Measurements from ENCODE around the gene PRADC1. TPM values are rescaled to one million over a fixed set of nuclear protein-coding genes. Genes with fewer than 3 reads are reported as not detected.

PRADC1 gene
- total RNA-seq, 1 experiment from 2014 or later, result 18.6 TPM

GRCh38 chr2:73212448-73213176 lies 20.4 kb downstream of the PRADC1 start:
- in situ Hi-C loops (cut with HindIII; ENCODE audit: low pct_unique_long_range_greater_than_20kb, low sequenced_read_pairs), result no loop called here
- no peak overlapping the region for H3K27ac ChIP-seq (ENCODE audit: low read length)

DNA sequence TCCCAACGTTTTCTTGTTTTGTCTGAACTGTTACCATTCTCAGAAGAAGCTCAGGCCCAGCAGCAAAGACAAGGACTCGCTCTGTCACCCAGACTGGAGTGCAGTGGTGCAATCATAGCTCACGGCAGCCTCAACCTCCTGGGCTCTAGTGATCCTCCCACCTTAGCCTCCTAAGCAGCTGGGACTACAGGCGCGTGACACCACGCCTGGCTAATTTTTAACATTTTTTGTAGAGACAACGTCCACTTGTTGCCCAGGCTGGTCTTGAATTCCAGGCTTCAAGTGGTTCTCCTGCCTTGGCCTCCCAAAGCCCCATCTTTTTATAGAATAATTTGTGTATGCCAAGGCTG lies 21.0 kb downstream of the PRADC1 start:
- Histone ChIP-seq H3K9me3 (ENCODE audit: control insufficient read depth, insufficient read depth, low read depth, low read length) (no peaks in the 10 kb centered on the region), H3K4me3 (ENCODE audit: low read depth in 2 of 2, low read length in 2 of 2) (no peak overlapping the region), H3K27ac (ENCODE audit: low read length) (no peak overlapping the region), H3K36me3 (ENCODE audit: control insufficient read depth, insufficient read depth, low read length) (no peaks in the 10 kb centered on the region; the same call in 1 of the 2 replicates), H3K27me3 (ENCODE audit: control insufficient read depth, insufficient read depth, low read length) (no peaks in the 10 kb centered on the region), H3K4me1 (ENCODE audit: control insufficient read depth, insufficient read depth, low read length) (peaks cover 6% of the 10 kb centered on the region; the same call in 1 of the 2 replicates)
- POLR2A ChIA-PET, result interaction anchor here (0.6 kb wide), 1 partner anchor 193 kb away, joined by 15 read pairs; no protein-coding TSS in a partner anchor
- no peak for ATAC-seq
- in situ Hi-C loops (cut with HindIII; ENCODE audit: low pct_unique_long_range_greater_than_20kb, low sequenced_read_pairs), result no loop called here
- intact Hi-C loops (cut with micrococcal nuclease; ENCODE audit: unreplicated experiment), result no loop called here
- no peak for TF ChIP-seq POLR2AphosphoS5 (IDR thresholded peaks at IDR 0.05; ENCODE audit: low read depth, low read length)
- TF ChIP-seq SIN3A (IDR thresholded peaks at IDR 0.05; ENCODE audit: borderline replicate concordance, insufficient read depth, low read depth, low read length), result no peak
- no peak for TF ChIP-seq TCF7L2 (IDR thresholded peaks at IDR 0.05; ENCODE audit: low read depth, low read length)
- TF ChIP-seq CTCF (IDR thresholded peaks at IDR 0.05), result no peak
- TF ChIP-seq, protein P1, sequence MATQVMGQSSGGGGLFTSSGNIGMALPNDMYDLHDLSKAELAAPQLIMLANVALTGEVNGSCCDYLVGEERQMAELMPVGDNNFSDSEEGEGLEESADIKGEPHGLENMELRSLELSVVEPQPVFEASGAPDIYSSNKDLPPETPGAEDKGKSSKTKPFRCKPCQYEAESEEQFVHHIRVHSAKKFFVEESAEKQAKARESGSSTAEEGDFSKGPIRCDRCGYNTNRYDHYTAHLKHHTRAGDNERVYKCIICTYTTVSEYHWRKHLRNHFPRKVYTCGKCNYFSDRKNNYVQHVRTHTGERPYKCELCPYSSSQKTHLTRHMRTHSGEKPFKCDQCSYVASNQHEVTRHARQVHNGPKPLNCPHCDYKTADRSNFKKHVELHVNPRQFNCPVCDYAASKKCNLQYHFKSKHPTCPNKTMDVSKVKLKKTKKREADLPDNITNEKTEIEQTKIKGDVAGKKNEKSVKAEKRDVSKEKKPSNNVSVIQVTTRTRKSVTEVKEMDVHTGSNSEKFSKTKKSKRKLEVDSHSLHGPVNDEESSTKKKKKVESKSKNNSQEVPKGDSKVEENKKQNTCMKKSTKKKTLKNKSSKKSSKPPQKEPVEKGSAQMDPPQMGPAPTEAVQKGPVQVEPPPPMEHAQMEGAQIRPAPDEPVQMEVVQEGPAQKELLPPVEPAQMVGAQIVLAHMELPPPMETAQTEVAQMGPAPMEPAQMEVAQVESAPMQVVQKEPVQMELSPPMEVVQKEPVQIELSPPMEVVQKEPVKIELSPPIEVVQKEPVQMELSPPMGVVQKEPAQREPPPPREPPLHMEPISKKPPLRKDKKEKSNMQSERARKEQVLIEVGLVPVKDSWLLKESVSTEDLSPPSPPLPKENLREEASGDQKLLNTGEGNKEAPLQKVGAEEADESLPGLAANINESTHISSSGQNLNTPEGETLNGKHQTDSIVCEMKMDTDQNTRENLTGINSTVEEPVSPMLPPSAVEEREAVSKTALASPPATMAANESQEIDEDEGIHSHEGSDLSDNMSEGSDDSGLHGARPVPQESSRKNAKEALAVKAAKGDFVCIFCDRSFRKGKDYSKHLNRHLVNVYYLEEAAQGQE (IDR thresholded peaks at IDR 0.05; ENCODE audit: insufficient read depth in 1 of 2, low read depth in 2 of 2, low read length in 1 of 2), result no peak
- CTCF ChIA-PET, result interaction anchor here (0.5 to 1.9 kb wide), 9 partner anchors 17 to 127 kb away, joined by 3 to 36 read pairs (median 4); partner anchors contain the start of gene PRADC1
- no peak for DNase-seq (ENCODE audit: low read depth, low spot score)
- no TSS peak for BruUV-seq (replicated peaks)

More at GRCh38 chr2:73212448-73213176, 20.4 kb downstream of the PRADC1 start:
- CTCF ChIA-PET, result interaction anchor here (0.5 to 1.9 kb wide), 13 partner anchors 17 to 189 kb away, joined by 3 to 36 read pairs (median 4); partner anchors contain the start of gene PRADC1
- H3K4me1 ChIP-seq (ENCODE audit: control insufficient read depth, insufficient read depth, low read length), result peaks cover 6% of the 10 kb centered on the region; the same call in 1 of the 2 replicates
- H3K36me3 ChIP-seq (ENCODE audit: control insufficient read depth, insufficient read depth, low read length), result no peaks in the 10 kb centered on the region; the same call in 1 of the 2 replicates
- ATAC-seq (peak; percentile 87), DNase-seq (ENCODE audit: low read depth, low spot score) (peak; percentile 58)
- no TSS peak for BruUV-seq (replicated peaks)
- no peaks in the 10 kb centered on the region for H3K27me3 ChIP-seq (ENCODE audit: control insufficient read depth, insufficient read depth, low read length)
- intact Hi-C loops (cut with micrococcal nuclease; ENCODE audit: unreplicated experiment), result no loop called here
- peak overlapping the region; percentile 68 to 90 for H3K4me3 ChIP-seq (ENCODE audit: low read depth in 2 of 2, low read length in 2 of 2)
- H3K9me3 ChIP-seq (ENCODE audit: control insufficient read depth, insufficient read depth, low read depth, low read length), result no peaks in the 10 kb centered on the region
- POLR2A ChIA-PET, result interaction anchor here (0.6 to 1.1 kb wide), 3 partner anchors 21 to 192 kb away, joined by 3 to 15 read pairs (median 4); no protein-coding TSS in a partner anchor
- TF ChIP-seq SIN3A (IDR thresholded peaks at IDR 0.05; ENCODE audit: borderline replicate concordance, insufficient read depth, low read depth, low read length), result no peak
- no peak for TF ChIP-seq TCF7L2 (IDR thresholded peaks at IDR 0.05; ENCODE audit: low read depth, low read length)
- TF ChIP-seq POLR2AphosphoS5 (IDR thresholded peaks at IDR 0.05; ENCODE audit: low read depth, low read length), result no peak
- TF ChIP-seq CTCF (IDR thresholded peaks at IDR 0.05), result peak; percentile 98
- TF ChIP-seq, protein P1 (IDR thresholded peaks at IDR 0.05; ENCODE audit: insufficient read depth in 1 of 2, low read depth in 2 of 2, low read length in 1 of 2), result no peak
